Measurements from ENCODE around the gene CDH23. TPM values are rescaled to one million over a fixed set of nuclear protein-coding genes. Genes with fewer than 3 reads are reported as not detected.

Gene CDH23
- total and polyA plus RNA-seq, 10 donors: 2.0 to 19.9 (median 11.0) TPM

GRCh38 chr10:71521504-71522441 lies 125.1 kb downstream of the CDH23 start:
- Histone ChIP-seq H3K4me3 (no peak overlapping the region), H3K4me1 (no peaks in the 10 kb centered on the region), H3K27ac (no peak overlapping the region), H3K27me3 (replicated peaks in 1 of 7) (peaks cover 0 to 20% (median 0%) of the 10 kb centered on the region in 7 donors), H3K36me3 (no peaks in the 10 kb centered on the region), H3K9me3 (no peaks in the 10 kb centered on the region)
- intact Hi-C loops (cut with DNase I; ENCODE audit: low total_unique reads): no loop called here
- 74 to 87% (median 80%) methylated on average over 14 of the region's 14 CpGs for WGBS, 5 donors
- TF ChIP-seq POLR2AphosphoS5 (IDR thresholded peaks at IDR 0.05) (no peak), POLR2A (IDR thresholded peaks at IDR 0.05) (no peak)
- TF ChIP-seq, protein P1, sequence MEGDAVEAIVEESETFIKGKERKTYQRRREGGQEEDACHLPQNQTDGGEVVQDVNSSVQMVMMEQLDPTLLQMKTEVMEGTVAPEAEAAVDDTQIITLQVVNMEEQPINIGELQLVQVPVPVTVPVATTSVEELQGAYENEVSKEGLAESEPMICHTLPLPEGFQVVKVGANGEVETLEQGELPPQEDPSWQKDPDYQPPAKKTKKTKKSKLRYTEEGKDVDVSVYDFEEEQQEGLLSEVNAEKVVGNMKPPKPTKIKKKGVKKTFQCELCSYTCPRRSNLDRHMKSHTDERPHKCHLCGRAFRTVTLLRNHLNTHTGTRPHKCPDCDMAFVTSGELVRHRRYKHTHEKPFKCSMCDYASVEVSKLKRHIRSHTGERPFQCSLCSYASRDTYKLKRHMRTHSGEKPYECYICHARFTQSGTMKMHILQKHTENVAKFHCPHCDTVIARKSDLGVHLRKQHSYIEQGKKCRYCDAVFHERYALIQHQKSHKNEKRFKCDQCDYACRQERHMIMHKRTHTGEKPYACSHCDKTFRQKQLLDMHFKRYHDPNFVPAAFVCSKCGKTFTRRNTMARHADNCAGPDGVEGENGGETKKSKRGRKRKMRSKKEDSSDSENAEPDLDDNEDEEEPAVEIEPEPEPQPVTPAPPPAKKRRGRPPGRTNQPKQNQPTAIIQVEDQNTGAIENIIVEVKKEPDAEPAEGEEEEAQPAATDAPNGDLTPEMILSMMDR (IDR thresholded peaks at IDR 0.05 in 8 of 11, conservative IDR thresholded peaks at IDR 0.05 in 3 of 11): no peak
- no peak for DNase-seq

DNA sequence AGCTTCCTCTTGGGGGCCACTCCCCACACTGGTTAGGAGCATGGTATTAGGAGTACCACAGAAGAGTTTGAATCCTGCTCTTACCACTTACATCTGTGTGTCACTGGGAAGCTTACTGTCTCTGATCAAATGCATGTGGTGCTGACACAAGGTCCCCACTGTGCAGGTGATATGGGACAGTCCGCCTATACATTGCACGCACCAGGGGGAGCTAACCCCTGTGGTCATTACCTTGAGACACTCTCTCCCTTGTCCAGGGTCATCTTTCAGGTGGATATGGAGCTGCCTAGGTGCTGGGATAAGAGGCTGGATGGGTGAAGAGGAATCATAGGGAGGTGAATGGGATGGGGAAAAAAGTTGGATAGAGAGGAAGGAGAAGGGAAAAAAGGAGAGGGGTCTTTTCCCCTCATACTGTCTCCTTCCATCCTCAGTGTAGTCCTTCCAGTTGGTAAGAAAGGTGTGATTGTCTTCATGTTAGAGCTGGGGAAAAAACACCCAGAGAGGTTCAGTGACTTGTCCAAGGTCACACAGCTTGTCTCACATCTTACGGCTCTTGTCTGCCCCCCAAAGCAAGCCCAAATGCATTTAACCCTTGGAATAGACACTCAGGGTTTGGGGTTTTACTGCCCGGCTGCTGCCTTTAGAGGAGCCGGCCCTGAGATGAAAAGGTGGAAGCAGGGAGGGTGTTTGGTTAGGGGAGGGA lies 125.9 kb downstream of the CDH23 start:
- no peak overlapping the region for H3K4me3 ChIP-seq
- intact Hi-C loops (cut with DNase I; ENCODE audit: low total_unique reads): no loop called here
- no peaks in the 10 kb centered on the region for H3K4me1 ChIP-seq
- peaks cover 0 to 20% (median 0%) of the 10 kb centered on the region in 7 donors for H3K27me3 ChIP-seq (replicated peaks in 1 of 7)
- WGBS, 5 donors: 83 to 93% (median 92%) methylated on average over 5 of the region's 5 CpGs
- no peak overlapping the region for H3K27ac ChIP-seq
- TF ChIP-seq POLR2A (IDR thresholded peaks at IDR 0.05) (no peak), POLR2AphosphoS5 (IDR thresholded peaks at IDR 0.05) (no peak)
- TF ChIP-seq, protein P1 (IDR thresholded peaks at IDR 0.05 in 8 of 11, conservative IDR thresholded peaks at IDR 0.05 in 3 of 11): no peak
- DNase-seq: no peak
- H3K36me3 ChIP-seq: no peaks in the 10 kb centered on the region
- no peaks in the 10 kb centered on the region for H3K9me3 ChIP-seq

GRCh38 chr10:71523756-71524155 lies 127.0 kb downstream of the CDH23 start:
- peaks cover 0 to under 1% (median 0%) of the 10 kb centered on the region in 6 donors for H3K4me1 ChIP-seq
- H3K4me3 ChIP-seq: no peak overlapping the region
- H3K9me3 ChIP-seq: no peaks in the 10 kb centered on the region
- 77 to 92% (median 83%) methylated on average over 6 of the region's 6 CpGs for WGBS, 5 donors
- H3K36me3 ChIP-seq: no peaks in the 10 kb centered on the region
- DNase-seq: no peak
- TF ChIP-seq, protein P1 (IDR thresholded peaks at IDR 0.05 in 8 of 11, conservative IDR thresholded peaks at IDR 0.05 in 3 of 11): no peak
- no peak for TF ChIP-seq POLR2AphosphoS5 (IDR thresholded peaks at IDR 0.05)
- no peak for TF ChIP-seq POLR2A (IDR thresholded peaks at IDR 0.05)
- no peak overlapping the region for H3K27ac ChIP-seq
- intact Hi-C loops (cut with DNase I; ENCODE audit: low total_unique reads): no loop called here
- peaks cover 0 to 20% (median 0%) of the 10 kb centered on the region in 7 donors for H3K27me3 ChIP-seq (replicated peaks in 1 of 7)

DNA sequence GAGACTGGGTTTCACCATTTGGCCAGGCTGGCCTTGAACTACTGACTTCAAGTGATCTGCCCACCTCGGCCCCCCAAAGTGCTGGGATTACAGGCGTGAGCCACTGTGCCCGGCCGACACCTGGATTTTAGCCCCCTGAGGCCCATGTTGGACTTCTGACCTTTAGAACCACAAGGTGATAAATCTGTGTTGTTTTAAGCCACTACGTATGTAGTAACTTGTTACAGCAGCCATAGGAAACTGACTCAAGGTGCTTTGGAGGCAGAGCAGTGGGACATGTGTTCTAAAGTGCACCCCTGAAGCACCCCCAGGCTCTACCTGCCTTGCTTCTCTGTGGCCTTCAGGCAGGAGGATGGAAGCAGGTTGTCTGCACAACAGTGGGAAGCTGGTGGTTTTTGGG lies 128.4 kb downstream of the CDH23 start:
- H3K4me3 ChIP-seq: no peak overlapping the region
- TF ChIP-seq POLR2AphosphoS5 (IDR thresholded peaks at IDR 0.05) (no peak), POLR2A (IDR thresholded peaks at IDR 0.05) (no peak)
- TF ChIP-seq, protein P1 (IDR thresholded peaks at IDR 0.05 in 8 of 11, conservative IDR thresholded peaks at IDR 0.05 in 3 of 11): no peak

More for the DNA sequence above, 128.4 kb downstream of the CDH23 start:
- no peak overlapping the region for H3K27ac ChIP-seq
- peaks cover 0 to 20% (median 0%) of the 10 kb centered on the region in 7 donors for H3K27me3 ChIP-seq (replicated peaks in 1 of 7)
- intact Hi-C loops (cut with DNase I; ENCODE audit: low total_unique reads): no loop called here
- no peaks in the 10 kb centered on the region for H3K36me3 ChIP-seq
- peaks cover 0 to 8% (median 0%) of the 10 kb centered on the region in 6 donors for H3K4me1 ChIP-seq
- no peak for DNase-seq
- WGBS, 5 donors: 84 to 97% (median 91%) methylated on average over 5 of the region's 5 CpGs
- H3K9me3 ChIP-seq: no peaks in the 10 kb centered on the region
